Transverse colon (tissue), 4 donors: Measurements from ENCODE around the gene PRKCB. TPM values are rescaled to one million over a fixed set of nuclear protein-coding genes. Genes with fewer than 3 reads are reported as not detected.

Source experiments
- DNase-seq: peaks from one replicate; pipeline ENCODE4 v3.0.0-alpha.2; 2019
- H3K27ac ChIP-seq, 4 donors: fragments of 200-600 bp; sonication (generic); 2 replicates each; pipeline ENCODE4 v1.5.1; 2016 to 2018; ENCODE audit warnings: inconsistent platforms in 4 of 4
- H3K27me3 ChIP-seq: fragments of 200-600 bp; sonication (generic); 2 replicates; pipeline ENCODE4 v1.5.1; 2017; ENCODE audit warnings: inconsistent platforms
- H3K36me3 ChIP-seq, 4 donors: fragments of 200-600 bp; sonication (generic); 2 replicates each; pipeline ENCODE4 v1.5.1; 2017 to 2019; ENCODE audit warnings: inconsistent platforms in 4 of 4
- H3K4me1 ChIP-seq, 4 donors: fragments of 200-600 bp; sonication (generic); 2 replicates each; pipeline ENCODE4 v1.5.1; 2017 to 2020; ENCODE audit warnings: inconsistent platforms in 4 of 4
- H3K4me3 ChIP-seq, 4 donors: fragments of 200-600 bp; sonication (generic); 1 replicate in 1 of 4; 2 replicates in 3 of 4; pipeline versions ENCODE4 v1.5.1 to v1.6.1; 2017 to 2019; ENCODE audit warnings: inconsistent platforms in 4 of 4
- H3K9me3 ChIP-seq, 2 donors: fragments of 200-600 bp; sonication (generic); 2 replicates each; pipeline ENCODE4 v1.5.1; 2017 to 2019; ENCODE audit warnings: inconsistent platforms in 2 of 2
- CTCF ChIP-seq, 5 experiments: fragments of 200-600 bp in 3 of 5; fragments of 450-650 bp in 2 of 5; sonication (generic) in 3 of 5; IDR thresholded peaks; 1 replicate in 2 of 5; 2 replicates in 3 of 5; pipeline ENCODE4 v1.5.1; 2016 to 2017; ENCODE audit warnings: antibody characterized with exemption in 5 of 5, inconsistent platforms in 3 of 5, mild to moderate bottlenecking in 2 of 5, moderate library complexity in 1 of 5
- EP300 ChIP-seq: sonication (generic); formaldehyde crosslinking; IDR thresholded peaks from one replicate; pipeline ENCODE4 v1.6.1; 2017; ENCODE audit warnings: antibody characterized with exemption, low read depth
- POLR2A ChIP-seq: fragments of 450-650 bp; IDR thresholded peaks from one replicate; pipeline ENCODE4 v1.6.1; 2016; ENCODE audit warnings: antibody characterized with exemption, mild to moderate bottlenecking, moderate library complexity
- POLR2AphosphoS5 ChIP-seq, 3 donors: sonication (generic); formaldehyde crosslinking; IDR thresholded peaks; one replicate each; pipeline ENCODE4 v1.6.1; 2016; ENCODE audit warnings: antibody characterized with exemption in 3 of 3
- WGBS, 2 donors: methylation state at CpG; one replicate each; pipeline ENCODE4 v1.1.5; 2018; ENCODE audit warnings: low coverage in 1 of 2; 5-methylcytosine and 5-hydroxymethylcytosine counted together
- in situ Hi-C, 4 donors: fragments of 200-750 bp; cut with MboI; loops; one replicate each; pipeline versions ENCODE4 v1.15.0 to v1.15.1; 2017; ENCODE audit warnings: low sequenced_read_pairs in 3 of 4, low pct_ligation_motif_present in 1 of 4, low pct_unique_long_range_greater_than_20kb in 1 of 4
- intact Hi-C: fragments of 100-400 bp; cut with DNase I; formaldehyde crosslinking; loops from one replicate; pipeline ENCODE4 v1.15.1; 2023; ENCODE audit warnings: low total_unique reads
- total RNA-seq, 4 donors: library from RNA; depleted of rRNA; stranded (reverse); fragments of >200 nt; gene quantifications; one replicate each; pipeline ENCODE4 v1.1.0, GENCODE V29; 2016

The PRKCB gene
- total RNA-seq, 4 donors from 2014 or later, result 9.0 to 28.3 (median 15.2) TPM

DNA sequence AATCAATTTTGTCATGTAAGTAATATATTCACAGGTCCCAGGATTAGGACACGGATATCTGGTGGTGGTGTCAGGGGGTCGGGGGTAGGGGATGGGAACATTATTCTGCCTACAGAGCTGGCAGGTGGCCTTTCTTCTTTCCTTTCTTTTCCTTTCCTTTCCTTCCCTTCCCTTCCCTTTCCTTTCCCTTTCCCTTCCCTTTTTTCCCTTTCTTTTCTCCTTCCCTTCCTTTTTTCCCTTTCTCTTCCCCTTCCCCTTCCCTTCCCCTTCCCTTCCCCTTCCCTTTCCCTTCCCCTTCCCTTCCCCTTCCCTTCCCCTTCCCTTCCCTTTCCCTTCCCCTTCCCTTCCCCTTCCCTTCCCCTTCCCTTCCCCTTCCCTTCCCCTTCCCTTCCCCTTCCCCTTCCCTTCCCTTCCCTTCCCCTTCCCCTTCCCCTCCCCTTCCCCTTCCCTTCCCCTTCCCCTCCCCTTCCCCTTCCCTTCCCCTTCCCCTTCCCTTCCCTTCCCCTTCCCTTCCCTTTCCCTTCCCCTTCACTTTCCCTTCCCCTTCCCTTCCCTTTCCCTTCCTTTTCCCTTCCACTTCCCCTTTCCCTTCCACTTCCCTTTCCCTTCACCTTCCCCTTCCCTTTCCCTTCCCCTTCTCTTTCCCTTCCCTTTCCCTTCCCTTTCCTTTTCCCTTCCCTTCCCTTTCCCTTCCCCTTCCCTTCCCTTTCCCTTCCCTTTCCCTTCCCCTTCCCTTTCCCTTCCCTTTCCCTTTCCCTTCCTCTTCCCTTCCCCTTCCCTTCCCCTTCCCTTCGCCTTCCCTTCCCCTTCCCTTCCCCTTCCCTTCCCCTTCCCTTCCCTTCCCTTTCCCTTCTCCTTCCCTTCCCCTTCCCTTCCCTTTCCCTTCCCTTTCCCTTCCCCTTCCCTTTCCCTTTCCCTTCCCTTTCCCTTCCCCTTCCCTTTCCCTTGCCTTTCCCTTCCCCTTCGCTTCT lies 145.9 kb downstream of the PRKCB start:
- Histone ChIP-seq H3K9me3 (no peaks in the 10 kb centered on the region), H3K4me3 (no peak overlapping the region), H3K27ac (no peak overlapping the region), H3K4me1 (no peaks in the 10 kb centered on the region), H3K36me3 (no peaks in the 10 kb centered on the region), H3K27me3 (no peaks in the 10 kb centered on the region)
- intact Hi-C loops (no loop called here), in situ Hi-C loops (no loop called here)
- 64 to 100% methylated on average over 1 to 3 of the region's 4 CpGs for WGBS, 2 donors
- no peak for TF ChIP-seq POLR2AphosphoS5 (IDR thresholded peaks at IDR 0.05)
- DNase-seq, result no peak

- Histone ChIP-seq H3K4me1 (no peaks in the 10 kb centered on the region), H3K27ac (no peak overlapping the region), H3K27me3 (no peaks in the 10 kb centered on the region), H3K9me3 (no peaks in the 10 kb centered on the region), H3K4me3 (no peak overlapping the region), H3K36me3 (no peaks in the 10 kb centered on the region)
- DNase-seq, result no peak
- TF ChIP-seq EP300, result no peak
- no peak for TF ChIP-seq POLR2A
- no peak for TF ChIP-seq CTCF (IDR thresholded peaks at IDR 0.05)
- no peak for TF ChIP-seq POLR2AphosphoS5 (IDR thresholded peaks at IDR 0.05)
- in situ Hi-C loops (no loop called here), intact Hi-C loops (no loop called here)
- 70 to 87% methylated on average over 2 of the region's 2 CpGs for WGBS, 2 donors
Measured at GRCh38 chr16:23986455-23986854, 150.7 kb downstream of the PRKCB start.

DNA sequence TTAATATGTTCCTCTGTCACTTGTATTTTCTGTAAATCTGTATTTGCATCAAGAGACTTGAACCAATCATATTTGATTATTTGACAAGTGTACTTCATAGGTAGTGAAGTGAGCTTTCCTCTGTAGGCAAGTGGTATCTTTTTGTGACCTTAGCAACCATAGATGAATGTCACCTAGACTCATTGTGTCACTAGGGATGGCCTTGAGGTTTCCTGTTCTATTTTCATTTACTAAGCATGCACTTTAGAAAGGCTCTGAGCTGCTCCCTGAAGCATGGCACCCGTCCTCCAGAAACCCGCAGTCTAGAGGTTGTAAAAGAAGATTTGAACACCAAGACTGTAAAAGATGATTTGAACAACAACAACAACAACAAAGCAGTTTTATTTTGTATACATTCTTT lies 151.7 kb downstream of the PRKCB start:
- no peaks in the 10 kb centered on the region for H3K4me1 ChIP-seq
- H3K4me3 ChIP-seq, result no peak overlapping the region
- no peak overlapping the region for H3K27ac ChIP-seq
- H3K36me3 ChIP-seq, result no peaks in the 10 kb centered on the region
- WGBS, 2 donors, result 67 to 70% methylated on average over 2 of the region's 2 CpGs
- no peaks in the 10 kb centered on the region for H3K9me3 ChIP-seq
- intact Hi-C loops (no loop called here), in situ Hi-C loops (no loop called here)
- no peaks in the 10 kb centered on the region for H3K27me3 ChIP-seq
- TF ChIP-seq EP300 (no peak), CTCF (IDR thresholded peaks at IDR 0.05) (no peak), POLR2AphosphoS5 (IDR thresholded peaks at IDR 0.05) (no peak), POLR2A (no peak)
- no peak for DNase-seq

DNA sequence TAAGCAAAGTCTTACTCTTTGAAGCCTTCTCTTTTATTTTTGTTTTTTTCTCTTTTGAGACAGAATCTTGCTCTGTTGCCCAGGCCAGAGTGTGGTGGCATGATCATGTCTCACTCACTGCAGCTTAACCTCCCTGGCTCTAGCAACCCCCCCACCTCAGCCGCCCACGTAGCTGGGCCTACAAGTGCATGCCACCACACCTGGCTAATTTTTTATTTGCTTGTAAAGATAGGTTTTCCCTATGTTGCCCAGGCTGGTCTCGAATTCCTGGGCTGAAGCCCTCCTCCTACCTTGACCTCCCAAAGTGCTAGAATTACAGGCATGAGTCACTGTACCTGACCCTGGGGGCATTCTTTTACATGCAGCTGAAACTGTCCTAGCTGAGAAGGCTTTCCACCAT lies 154.7 kb downstream of the PRKCB start:
- H3K27me3 ChIP-seq, result no peaks in the 10 kb centered on the region
- no peak overlapping the region for H3K4me3 ChIP-seq
- intact Hi-C loops, result no loop called here
- H3K9me3 ChIP-seq, result no peaks in the 10 kb centered on the region
- no peaks in the 10 kb centered on the region for H3K36me3 ChIP-seq
- in situ Hi-C loops, result no loop called here
- no peak for TF ChIP-seq POLR2A
- TF ChIP-seq EP300, result no peak
- TF ChIP-seq CTCF (IDR thresholded peaks at IDR 0.05), result no peak
- no peak for TF ChIP-seq POLR2AphosphoS5 (IDR thresholded peaks at IDR 0.05)
- 84% methylated on average over 3 of the region's 3 CpGs; no CpG with 5 or more reads in 1 of the 2 donors for WGBS, 2 donors
- no peaks in the 10 kb centered on the region for H3K4me1 ChIP-seq
- DNase-seq, result no peak
- no peak overlapping the region for H3K27ac ChIP-seq

GRCh38 chr16:23991066-23991465 lies 155.3 kb downstream of the PRKCB start:
- in situ Hi-C loops, result no loop called here
- no peak for DNase-seq
- H3K36me3 ChIP-seq, result no peaks in the 10 kb centered on the region
- no peak overlapping the region for H3K4me3 ChIP-seq
- no peaks in the 10 kb centered on the region for H3K4me1 ChIP-seq
- H3K27me3 ChIP-seq, result no peaks in the 10 kb centered on the region
- no peaks in the 10 kb centered on the region for H3K9me3 ChIP-seq
- TF ChIP-seq POLR2AphosphoS5 (IDR thresholded peaks at IDR 0.05) (no peak), EP300 (no peak), POLR2A (no peak), CTCF (IDR thresholded peaks at IDR 0.05) (no peak)
- H3K27ac ChIP-seq, result no peak overlapping the region
- intact Hi-C loops, result no loop called here
